NOMO-1 treated with dmso at 0.1 percent for 144 hours (cell line): ENCODE results near the gene SLC13A4.
"Not testable (repeated sequence)": the region's sequence is repeated elsewhere in the genome, so short reads cannot be mapped to it uniquely, and the experiment has no call there.

Experiments
- DNase-seq: peaks from one replicate; lab custom pipeline; 2025; ENCODE audit not compliant: unreplicated experiment; lab: John Stamatoyannopoulos, UW

SLC13A4 gene

DNA sequence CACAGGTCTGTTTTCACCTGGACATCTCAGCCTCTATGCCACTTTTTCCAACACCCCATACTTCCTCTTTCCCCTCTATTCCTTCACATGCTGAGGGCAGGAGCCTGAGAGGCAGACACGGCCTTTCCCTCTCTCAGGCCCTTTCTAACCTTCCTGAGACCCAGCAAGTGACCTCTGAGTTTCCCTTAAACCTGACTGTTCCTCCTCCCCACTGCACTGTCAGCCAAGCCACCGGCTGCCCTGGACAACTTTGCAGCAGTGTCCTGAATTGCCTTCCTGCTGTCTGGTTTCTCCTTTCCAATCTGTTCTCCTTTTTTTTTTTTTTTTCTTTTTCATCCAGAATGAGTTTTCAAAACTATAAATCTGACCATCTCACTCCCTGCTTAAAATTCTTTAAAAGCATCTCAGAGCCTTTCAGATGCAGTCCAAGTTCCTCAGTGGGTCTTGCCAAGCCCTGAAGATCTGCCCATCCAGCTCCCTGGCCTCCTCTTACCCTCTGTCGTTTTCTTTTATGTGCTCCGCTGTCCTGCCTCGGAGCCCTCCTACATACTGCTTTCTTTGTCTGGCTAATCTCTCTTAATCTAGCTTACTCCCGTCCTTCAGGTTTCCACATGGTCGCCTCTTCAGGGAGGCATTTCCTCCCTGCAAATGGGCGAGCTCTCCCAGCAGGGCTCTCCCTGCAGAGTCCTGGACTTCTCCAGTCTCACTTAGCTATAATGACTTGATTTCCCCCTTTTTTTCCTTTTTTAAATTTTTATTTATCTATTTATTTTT is 30.5 kb downstream of the SLC13A4 start:
- DNase-seq: no peak

DNA sequence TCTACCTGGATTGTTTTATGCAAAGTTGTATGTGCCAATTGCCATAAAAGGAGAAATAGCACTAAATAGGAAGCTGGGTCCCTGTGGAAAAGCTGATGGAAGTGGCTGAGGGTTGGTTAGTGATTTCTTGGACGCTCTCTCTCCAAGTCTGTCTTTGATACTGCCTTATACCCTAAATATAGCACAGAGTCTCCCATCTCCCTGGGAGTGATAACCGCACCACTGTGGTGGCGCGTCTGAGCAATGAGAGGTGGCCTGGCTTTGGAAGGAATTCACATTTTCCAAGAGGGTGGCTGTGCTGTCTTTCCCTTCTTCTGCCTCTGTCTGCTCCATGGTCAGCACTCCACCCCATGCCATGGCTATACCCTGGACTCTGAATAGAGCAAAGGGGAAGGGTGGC is 34.4 kb downstream of the SLC13A4 start:
- no peak for DNase-seq

- not testable (repeated sequence) for DNase-seq
These were observed 35.4 kb downstream of the SLC13A4 start for GRCh38 chr7:135692606-135693005.

DNA sequence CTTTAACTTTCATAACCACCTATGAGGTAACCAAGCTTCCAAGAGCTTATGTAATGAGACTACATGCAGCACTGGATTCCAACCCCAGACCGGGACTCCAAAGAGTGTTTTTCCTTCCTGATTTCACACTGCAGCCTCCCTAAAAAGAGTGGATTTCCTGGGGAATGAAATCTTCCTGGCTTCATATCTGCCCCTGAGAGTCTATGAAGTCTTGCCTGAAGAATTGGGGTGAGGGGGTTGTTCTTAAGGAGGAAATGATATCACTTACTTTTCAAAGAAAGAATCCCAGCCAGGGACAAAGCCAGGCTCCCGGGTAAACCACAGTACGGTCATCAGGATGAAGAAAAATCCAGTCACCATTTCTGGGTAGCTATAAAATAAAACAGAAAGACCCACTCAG is 35.9 kb downstream of the SLC13A4 start:
- no peak for DNase-seq

GRCh38 chr7:135690566-135690965 is 37.4 kb downstream of the SLC13A4 start:
- DNase-seq: no peak

GRCh38 chr7:135687466-135687865 is 40.5 kb downstream of the SLC13A4 start:
- DNase-seq: no peak

DNA sequence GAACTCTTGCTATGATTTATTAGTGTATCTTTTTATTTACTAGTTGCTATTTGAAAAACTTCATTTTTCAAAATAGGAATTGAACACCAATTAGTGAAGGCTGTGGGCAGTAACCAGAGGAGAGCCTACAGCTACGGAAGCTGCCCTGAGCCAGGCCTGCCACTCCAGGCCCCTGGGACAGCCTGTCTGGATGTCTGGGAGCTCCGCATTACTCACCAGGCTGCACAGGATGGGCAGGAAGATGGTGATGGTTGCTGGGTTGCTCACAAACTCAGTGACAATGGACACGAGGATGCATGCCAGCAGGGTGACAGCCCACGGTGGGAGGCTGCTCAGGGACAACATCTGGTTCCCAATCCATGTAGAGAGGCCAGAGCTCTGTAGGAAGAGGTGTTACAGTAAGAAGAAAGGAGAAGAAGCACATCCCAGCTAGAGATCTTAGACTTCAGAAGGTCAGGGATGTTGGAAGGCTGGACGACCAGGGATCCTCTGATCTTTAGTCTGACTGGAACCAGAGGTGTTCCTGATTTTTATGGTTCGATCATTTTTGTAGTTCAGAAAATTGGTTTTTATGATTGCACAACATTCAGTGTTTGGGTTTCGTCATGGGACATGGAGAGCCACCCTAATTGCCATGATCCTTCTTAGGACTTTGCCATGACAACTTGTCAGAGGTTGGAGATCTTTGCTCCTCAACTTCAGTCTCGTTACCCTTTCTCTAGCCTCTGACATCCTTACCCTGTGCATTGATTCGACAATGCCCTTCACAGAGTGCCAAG is 42.5 kb downstream of the SLC13A4 start:
- DNase-seq: no peak

DNA sequence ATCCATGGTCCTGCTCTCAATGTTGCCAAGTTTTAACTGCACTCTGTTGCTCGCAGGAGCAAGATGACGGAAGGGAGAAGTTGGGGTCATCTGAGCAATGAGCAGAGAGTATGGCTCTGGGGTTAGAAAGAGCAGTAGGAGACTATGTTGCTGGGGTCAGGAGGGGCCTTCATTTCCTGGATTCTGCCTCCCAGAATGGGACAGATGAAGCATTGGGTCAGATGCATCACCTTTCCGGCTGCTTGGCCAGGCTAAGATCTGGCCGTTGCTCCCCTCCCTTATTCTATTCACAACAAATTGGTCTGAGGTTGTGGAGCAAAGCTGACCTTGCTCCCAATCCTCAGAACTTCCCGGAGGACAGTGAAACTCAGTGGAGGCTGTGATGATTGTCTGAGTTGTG is 43.3 kb downstream of the SLC13A4 start:
- DNase-seq: no peak

DNA sequence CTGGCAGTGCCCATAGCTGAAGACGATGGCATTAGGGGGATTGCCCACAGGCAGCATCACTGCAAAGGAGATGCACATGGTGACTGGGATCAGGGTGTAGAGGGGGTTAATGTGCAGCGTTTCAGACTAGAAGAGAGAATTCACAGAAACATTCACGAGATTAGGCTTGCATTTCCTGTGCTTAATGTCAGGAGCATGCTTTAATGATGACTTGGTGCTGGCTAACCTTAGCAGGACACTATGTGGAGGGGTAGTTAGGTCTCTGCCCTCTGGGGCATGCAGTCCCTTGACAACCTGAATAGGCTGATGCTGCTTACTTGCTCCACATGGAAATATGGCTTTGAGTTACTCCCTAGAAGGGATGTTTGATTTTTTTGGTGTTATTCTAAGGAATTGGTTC is 43.9 kb downstream of the SLC13A4 start:
- DNase-seq: no peak

GRCh38 chr7:135683609-135684008 is 44.4 kb downstream of the SLC13A4 start:
- DNase-seq: no peak

DNA sequence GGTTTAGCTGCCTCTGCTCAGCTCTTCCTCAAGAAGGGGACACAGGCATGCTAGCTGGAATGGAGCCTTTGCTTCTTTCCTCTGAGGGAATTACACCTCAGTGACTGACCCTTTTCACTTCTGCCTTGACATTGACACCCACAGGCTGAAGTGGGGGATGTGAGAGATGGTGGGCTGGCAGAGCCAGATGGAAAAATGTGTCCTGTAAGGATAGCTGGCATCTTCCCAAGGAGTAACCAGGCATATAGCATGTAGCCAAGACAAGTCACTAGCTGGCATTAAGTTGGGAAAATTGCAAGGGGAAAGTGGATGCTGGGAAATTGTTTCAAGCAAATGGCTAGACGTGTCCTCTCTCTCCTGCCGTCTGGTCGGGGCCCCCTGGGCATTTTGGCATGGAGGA is 45.8 kb downstream of the SLC13A4 start:
- no peak for DNase-seq

- no peak for DNase-seq
These were observed 46.2 kb downstream of the SLC13A4 start for GRCh38 chr7:135681762-135682161.

DNA sequence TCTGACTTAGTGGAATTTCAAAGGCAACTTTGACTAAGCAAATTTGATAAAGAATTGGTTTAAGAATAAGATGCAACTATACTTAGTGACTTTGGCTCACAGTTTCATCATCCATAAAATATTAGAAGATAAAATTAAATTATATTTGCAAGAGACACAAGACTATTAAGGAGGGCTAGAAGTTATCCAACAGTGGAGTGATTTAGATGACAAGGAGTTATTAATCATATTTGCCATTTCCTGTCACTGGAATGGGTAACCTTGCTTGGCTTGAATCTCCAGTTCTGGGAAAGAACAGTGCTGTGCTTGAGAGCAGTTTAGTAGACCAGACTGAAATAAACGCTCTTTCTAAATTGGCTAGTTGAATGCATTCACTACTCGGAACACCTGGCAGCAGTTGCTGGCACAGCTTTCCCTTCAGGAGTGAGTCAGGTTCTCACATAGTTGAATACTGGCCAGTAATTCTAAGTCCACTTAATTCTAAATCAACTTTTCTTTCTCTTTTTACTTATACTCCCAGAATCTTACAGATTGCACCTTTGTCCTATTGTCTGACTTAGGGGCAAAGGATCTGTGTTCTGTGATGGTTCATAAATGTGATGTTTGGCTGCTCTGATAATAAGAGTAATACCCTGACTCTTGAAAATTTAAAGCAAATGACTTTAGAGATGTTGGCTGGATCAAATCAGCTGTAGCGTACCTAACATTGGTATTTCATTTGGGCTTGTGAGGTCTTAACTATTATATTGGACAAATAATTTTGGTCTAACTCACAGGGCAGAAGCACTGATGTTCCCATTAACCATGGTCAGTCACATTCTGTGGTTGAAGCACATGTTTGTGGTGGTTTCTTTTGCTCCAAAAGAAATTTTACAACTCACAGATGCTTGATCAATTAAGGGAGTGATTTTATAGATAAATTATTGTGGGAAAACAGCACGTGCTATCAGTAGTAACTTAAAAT is 49.1 kb downstream of the SLC13A4 start:
- DNase-seq: no peak

- DNase-seq: no peak
These were observed 54.7 kb downstream of the SLC13A4 start for GRCh38 chr7:135673360-135673706.

DNA sequence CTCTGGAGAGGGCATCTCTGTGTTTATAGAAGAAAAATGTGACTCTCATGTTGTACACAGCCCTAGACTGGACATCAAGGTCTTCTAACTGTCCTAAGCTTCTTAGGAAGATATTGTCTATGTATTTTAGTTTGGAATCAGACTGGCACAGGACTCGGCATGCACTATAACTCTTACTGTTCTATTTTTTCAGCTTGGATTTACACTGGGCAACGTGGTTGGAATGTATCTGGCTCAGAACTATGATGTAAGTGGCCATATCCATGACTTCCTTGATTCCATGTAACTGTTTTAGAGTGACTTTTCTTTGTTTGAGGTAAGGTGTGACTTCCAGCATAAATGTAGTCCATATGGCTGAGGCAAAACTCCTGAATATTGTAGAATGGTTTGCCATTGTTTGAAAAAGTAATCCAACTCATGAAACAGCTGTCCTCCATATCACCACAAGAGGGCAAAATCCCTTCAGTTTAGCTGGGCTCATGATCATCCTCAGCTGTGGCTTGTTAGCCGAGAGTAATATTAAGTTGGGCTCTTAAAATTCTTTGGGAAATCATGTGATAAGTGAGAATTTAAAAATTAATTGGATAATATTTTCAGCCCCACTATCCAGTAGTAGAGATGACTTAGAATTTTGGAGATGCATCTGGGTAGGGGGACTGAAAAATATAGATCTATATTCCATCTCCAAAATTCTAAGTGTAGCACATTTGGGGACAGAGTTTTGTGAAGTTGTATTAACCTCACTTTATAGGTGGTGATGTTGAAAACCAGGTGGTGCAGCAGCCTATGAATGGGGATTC is 55.2 kb downstream of the SLC13A4 start:
- no peak for DNase-seq

DNA sequence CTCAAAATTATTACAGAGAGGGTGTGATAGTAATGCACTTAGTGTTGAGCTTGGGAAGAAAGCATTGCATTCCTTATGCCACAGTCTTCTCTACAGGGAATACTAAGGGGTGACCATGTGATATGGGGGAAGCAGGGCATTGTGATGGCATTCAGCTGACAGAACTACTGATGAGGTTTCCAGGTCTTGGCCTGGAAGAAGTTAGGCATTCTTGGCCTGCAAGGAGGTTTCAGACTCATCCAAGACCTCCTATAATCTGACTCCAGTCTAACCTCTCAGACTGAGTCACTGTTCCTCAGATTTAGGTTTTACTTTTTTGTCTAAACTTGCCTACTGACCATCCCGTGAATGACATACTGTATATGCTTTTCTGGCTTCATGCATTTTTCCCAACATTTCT is 57.8 kb downstream of the SLC13A4 start:
- no peak for DNase-seq

DNA sequence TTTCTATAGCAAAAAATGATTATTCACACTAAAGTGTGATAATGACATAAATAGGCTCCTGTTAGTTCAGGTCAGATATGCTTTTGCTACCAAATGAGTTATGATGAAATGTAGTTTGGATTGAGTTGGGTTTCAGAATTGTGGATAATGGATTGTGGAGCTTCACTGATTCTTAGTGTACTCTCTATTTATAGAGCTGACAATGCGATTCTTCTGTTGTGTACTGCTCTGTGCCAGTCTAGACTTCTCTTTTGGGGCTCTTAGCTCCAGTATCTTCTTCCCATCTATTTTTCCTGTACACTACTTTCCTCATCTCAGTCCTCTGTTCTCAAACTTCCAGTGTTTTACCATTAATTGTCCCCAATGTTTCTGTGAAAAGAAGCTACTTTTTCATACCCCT is 58.2 kb downstream of the SLC13A4 start:
- DNase-seq: no peak

- not testable (repeated sequence) for DNase-seq
These were observed 59.1 kb downstream of the SLC13A4 start for GRCh38 chr7:135668852-135669395.

GRCh38 chr7:135667626-135668025 is 60.4 kb downstream of the SLC13A4 start:
- DNase-seq: not testable (repeated sequence)

GRCh38 chr7:135666846-135667245 is 61.1 kb downstream of the SLC13A4 start:
- no peak for DNase-seq
